Cardiac fibroblast (primary cell): ENCODE measurements around the gene C1orf159.

Source experiments
- DNase-seq, 2 donors: peaks; one replicate each; pipeline versions ENCODE4 v3.0.0 to v3.0.0-alpha.2; 2010; ENCODE audit warnings: low read depth in 2 of 2
- H3K4me3 ChIP-seq, 2 donors: replicated peaks in 1 of 2; 1 replicate in 1 of 2; 2 replicates in 1 of 2; pipeline ENCODE4 v1.5.1; 2011; ENCODE audit warnings: low read depth in 2 of 2, low read length in 2 of 2, mild to moderate bottlenecking in 2 of 2, moderate library complexity in 1 of 2
- CTCF ChIP-seq: IDR thresholded peaks from one replicate; pipeline ENCODE4 v1.5.1; 2011; ENCODE audit warnings: low read depth, mild to moderate bottlenecking, low read length, inconsistent platforms

The C1orf159 gene

GRCh38 chr1:1120866-1121591, 5.1 kb upstream of the C1orf159 start:
- no peak for TF ChIP-seq CTCF
- no peak for DNase-seq
- H3K4me3 ChIP-seq = no peak overlapping the region

DNA sequence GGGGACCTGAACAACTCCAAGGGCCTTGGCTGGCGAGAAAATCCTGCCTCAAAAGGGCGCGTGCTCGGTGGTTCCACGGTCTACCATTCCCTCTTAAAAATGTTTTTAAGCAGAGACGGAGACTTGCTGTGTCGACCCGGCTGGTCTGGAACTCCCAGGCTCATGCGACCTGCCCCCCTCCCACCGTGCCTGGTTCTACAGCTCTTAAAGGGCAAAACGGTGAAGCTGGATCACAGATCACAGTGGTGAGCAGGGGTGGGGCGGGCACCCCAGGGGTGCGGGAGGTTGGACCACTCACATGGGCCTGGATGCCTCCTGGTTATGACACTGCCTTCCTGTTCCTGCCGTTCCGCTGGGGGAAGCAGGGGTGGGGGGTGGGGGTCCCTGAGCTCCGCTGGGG, 4.2 kb upstream of the C1orf159 start:
- DNase-seq = no peak
- H3K4me3 ChIP-seq = no peak overlapping the region
- TF ChIP-seq CTCF = no peak

DNA sequence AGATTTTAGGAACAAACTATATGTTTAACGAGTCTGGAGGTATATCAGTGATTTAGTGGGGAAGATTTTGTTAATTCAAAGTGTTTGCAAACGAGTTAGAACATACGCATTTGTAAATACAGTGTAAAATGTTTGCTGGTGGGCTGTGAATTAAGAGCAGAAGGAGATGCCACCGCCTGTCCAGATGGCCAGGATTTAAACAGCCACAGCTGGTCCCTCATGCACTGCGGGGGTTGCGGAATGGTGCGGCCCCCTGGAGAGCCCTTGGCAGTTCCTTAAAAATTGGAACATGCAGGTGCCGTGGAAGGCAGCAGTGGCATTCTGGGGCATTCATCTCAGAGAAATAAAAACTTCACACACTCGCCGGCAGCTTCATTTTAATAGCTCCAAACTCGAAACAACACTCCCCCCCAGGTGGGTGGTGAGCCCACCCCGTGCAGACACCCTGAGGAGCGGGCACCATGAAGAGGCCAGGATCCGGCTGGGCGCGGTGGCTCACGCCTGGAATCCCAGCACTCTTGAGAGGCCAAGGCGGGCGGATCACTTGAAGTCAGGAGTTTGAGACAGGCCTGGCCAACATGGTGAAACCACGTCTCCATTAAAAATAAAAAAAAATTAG, 3.5 kb upstream of the C1orf159 start:
- H3K4me3 ChIP-seq = no peak overlapping the region
- TF ChIP-seq CTCF = no peak
- no peak for DNase-seq

DNA sequence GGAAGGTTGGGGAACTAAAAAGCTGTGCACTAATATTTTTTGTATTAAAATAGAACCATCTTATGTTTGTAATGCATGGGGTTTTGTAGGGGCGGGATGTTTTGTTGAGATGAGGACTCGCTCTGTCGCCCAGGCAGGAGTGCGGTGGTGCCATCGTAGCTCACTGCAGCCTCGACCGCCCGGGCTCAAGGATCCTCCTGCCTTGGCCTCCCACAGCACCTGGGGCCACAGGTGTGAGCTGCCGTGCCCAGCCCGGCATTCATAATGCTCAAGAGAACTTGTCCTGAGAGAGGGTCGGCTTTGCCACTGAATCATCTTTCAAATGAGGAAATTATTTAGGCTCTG, 3.0 kb upstream of the C1orf159 start:
- DNase-seq = no peak
- no peak overlapping the region for H3K4me3 ChIP-seq
- no peak for TF ChIP-seq CTCF

DNA sequence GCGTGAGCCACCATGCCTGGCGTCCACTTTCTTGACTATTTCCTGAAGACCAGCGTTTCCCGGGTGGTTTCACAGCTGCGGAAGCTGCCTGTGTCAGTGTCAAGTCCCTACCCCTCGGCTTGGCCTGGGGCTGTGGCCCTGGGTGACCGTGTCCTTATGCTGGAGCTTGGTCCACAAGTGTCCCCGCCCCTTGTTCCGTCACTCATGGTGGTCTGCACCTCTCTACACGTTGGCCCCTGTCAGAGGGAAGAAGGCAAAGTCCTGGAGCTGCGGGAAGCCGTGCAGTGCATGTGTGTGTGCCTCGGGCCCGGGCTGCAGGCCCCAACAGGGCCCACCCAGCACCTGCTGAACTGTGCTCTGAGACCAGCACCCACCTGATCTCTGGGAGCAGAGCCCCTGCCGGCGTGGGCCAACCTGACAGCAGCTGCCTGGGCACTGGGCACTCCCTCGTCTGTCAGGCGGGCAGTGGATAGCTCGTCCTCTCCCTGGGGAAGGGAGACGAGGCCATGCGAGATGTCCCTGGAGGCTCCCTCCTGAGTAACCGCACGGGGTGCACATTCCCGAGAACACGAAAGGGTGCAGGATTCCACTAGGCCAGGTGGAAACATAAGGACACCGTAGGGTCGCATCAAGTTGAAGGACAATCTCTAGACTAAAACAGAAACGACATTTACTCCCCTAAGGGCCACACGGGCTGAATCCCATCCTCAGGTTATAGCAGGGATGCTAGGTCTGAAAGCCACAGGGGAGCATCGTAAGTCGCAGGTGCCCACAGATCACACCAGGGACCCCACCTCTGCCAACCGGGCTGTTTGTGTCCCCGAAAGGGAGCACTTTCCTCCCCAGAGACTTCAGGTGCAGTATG, 2.4 kb upstream of the C1orf159 start:
- no peak overlapping the region for H3K4me3 ChIP-seq
- DNase-seq = no peak
- TF ChIP-seq CTCF = no peak

DNA sequence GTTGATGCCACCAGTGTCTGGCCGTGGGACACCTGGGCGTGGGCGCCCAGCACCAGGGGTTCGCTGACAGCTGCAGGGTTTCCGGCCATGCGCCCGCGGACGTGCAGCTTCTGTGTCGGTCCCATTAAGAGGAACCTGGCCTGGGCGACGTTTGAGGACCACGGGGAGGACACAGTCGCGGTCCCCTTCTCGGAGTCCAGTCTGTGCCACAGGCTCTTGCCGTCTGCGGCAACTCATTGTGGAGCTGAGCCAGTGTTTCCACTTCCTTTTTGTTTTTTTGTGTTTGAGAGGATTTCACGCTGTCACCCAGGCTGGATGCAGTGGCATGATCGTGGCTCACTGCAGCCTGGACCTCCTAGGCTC, 1.6 kb upstream of the C1orf159 start:
- DNase-seq = no peak
- H3K4me3 ChIP-seq = no peak overlapping the region

More for the DNA sequence above, 1.6 kb upstream of the C1orf159 start:
- no peak for TF ChIP-seq CTCF
